Measurements from ENCODE around the gene UGT2A3. TPM values are rescaled to one million over a fixed set of nuclear protein-coding genes. Genes with fewer than 3 reads are reported as not detected.
"Not testable (repeated sequence)": the region's sequence is repeated elsewhere in the genome, so short reads cannot be mapped to it uniquely, and the experiment has no call there.

The UGT2A3 gene
- total and polyA plus RNA-seq, 2 donors, result 0.09 to 0.38 TPM

DNA sequence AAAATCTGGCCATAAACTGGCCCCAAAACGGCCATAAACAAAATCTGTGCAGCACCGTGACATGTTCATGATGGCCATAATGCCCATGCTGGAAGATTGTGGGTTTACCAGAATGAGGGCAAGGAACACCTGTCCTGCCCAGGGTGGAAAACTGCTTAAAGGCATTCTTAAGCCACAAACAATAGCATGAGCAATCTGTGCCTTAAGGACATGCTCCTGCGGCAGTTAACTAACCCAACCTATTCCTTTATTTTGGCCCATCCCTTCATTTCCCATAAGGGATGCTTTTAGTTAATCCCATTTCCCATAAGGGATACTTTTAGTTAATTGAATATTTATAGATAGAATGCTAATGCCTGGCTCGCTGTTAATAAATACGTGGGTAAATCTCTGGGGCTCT is 29.4 kb downstream of the UGT2A3 start:
- WGBS, result 78% methylated on average over 5 of the region's 5 CpGs
- DNase-seq (ENCODE audit: low read depth in 6 of 9, low spot score in 9 of 9); H3K4me3 ChIP-seq (ENCODE audit: low read length in 2 of 2); H3K27me3 ChIP-seq (ENCODE audit: control insufficient read depth in 2 of 2, insufficient read depth in 1 of 2, low read length in 1 of 2); H3K9me3 ChIP-seq (ENCODE audit: control insufficient read depth in 2 of 2, insufficient read depth in 1 of 2, low read length in 1 of 2); H3K27ac ChIP-seq (ENCODE audit: low read depth in 1 of 2, low read length in 1 of 2); H3K36me3 ChIP-seq (ENCODE audit: control insufficient read depth in 2 of 2, insufficient read depth in 2 of 2, low read length in 1 of 2); H3K4me1 ChIP-seq (ENCODE audit: control insufficient read depth in 2 of 2, insufficient read depth in 2 of 2, low read length in 2 of 2): not testable (repeated sequence)

DNA sequence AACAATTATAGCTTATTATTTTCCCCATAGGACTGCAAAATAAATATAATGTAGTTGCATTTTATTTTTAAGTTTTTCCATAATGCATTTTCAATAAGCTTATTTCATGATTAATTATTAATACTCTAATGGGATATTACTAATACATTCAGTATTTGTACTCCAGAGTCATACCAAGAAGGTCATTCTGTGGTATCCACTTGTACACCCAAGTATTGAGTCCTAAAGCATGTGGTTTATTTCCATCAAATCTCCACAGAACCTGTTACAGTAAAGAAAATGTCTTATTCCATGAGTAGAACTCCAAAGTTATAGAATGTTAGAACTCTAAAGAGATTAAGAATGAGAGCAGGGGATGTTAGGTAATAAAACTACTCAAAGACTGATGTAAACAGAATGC is 30.6 kb downstream of the UGT2A3 start:
- no peak overlapping the region for H3K27ac ChIP-seq (ENCODE audit: low read depth in 1 of 2, low read length in 1 of 2)
- DNase-seq (ENCODE audit: low read depth in 6 of 9, low spot score in 9 of 9), result no peak
- H3K4me3 ChIP-seq (ENCODE audit: low read length in 2 of 2), result no peak overlapping the region

DNA sequence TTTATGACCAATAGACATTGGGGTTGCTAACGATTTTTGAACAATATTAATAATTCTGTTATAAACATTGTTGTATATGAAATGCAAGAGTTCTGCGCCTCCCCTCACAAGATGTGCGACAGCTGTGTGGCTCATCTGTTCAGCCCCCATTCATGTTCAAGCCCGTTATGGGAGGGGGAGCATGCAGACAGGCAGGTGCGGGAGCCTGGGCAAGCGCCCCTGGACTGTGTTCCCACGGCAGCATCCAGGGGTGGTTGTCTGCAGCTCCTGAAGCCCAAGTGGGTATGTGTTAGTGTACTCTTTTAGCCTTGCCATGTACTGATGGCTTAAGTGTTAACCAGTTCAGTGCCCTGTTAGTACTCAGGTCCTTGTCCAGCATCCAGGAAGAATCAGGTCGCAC is 34.6 kb downstream of the UGT2A3 start:
- 98% methylated on average over 8 of the region's 8 CpGs for WGBS
- Histone ChIP-seq H3K27ac (ENCODE audit: low read depth in 1 of 2, low read length in 1 of 2) (no peak overlapping the region), H3K9me3 (ENCODE audit: control insufficient read depth in 2 of 2, insufficient read depth in 1 of 2, low read length in 1 of 2) (no peaks in the 10 kb centered on the region), H3K27me3 (ENCODE audit: control insufficient read depth in 2 of 2, insufficient read depth in 1 of 2, low read length in 1 of 2) (no peaks in the 10 kb centered on the region), H3K4me3 (ENCODE audit: low read length in 2 of 2) (no peak overlapping the region), H3K4me1 (ENCODE audit: control insufficient read depth in 2 of 2, insufficient read depth in 2 of 2, low read length in 2 of 2) (no peaks in the 10 kb centered on the region), H3K36me3 (ENCODE audit: control insufficient read depth in 2 of 2, insufficient read depth in 2 of 2, low read length in 1 of 2) (no peaks in the 10 kb centered on the region)
- no peak for DNase-seq (ENCODE audit: low read depth in 6 of 9, low spot score in 9 of 9)

More for the DNA sequence above, 30.6 kb downstream of the UGT2A3 start:
- H3K36me3 ChIP-seq (ENCODE audit: control insufficient read depth in 2 of 2, insufficient read depth in 2 of 2, low read length in 1 of 2), result no peaks in the 10 kb centered on the region
- H3K27me3 ChIP-seq (ENCODE audit: control insufficient read depth in 2 of 2, insufficient read depth in 1 of 2, low read length in 1 of 2), result no peaks in the 10 kb centered on the region
- no peaks in the 10 kb centered on the region for H3K9me3 ChIP-seq (ENCODE audit: control insufficient read depth in 2 of 2, insufficient read depth in 1 of 2, low read length in 1 of 2)
- H3K4me1 ChIP-seq (ENCODE audit: control insufficient read depth in 2 of 2, insufficient read depth in 2 of 2, low read length in 2 of 2), result no peaks in the 10 kb centered on the region

DNA sequence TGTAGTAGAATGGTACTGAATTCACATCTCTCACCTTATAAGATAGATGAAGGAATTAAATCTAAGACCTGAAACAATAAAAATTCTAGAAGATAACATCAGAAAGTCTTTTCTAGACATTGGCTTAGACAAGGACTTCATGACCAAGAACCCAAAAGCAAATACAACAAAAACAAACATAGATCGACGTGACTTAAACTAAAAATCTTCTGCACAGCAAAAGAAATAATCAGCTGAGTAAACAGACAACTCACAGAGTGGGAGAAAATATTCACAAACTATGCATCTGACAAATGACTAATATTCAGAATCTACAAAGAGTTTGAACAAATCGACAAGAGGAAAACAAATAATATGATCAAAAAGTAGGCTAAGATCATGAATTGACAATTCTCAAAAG is 38.8 kb downstream of the UGT2A3 start:
- Histone ChIP-seq H3K9me3 (ENCODE audit: control insufficient read depth in 2 of 2, insufficient read depth in 1 of 2, low read length in 1 of 2) (no peaks in the 10 kb centered on the region), H3K4me1 (ENCODE audit: control insufficient read depth in 2 of 2, insufficient read depth in 2 of 2, low read length in 2 of 2) (no peaks in the 10 kb centered on the region), H3K4me3 (ENCODE audit: low read length in 2 of 2) (no peak overlapping the region), H3K27me3 (ENCODE audit: control insufficient read depth in 2 of 2, insufficient read depth in 1 of 2, low read length in 1 of 2) (no peaks in the 10 kb centered on the region), H3K36me3 (ENCODE audit: control insufficient read depth in 2 of 2, insufficient read depth in 2 of 2, low read length in 1 of 2) (no peaks in the 10 kb centered on the region), H3K27ac (ENCODE audit: low read depth in 1 of 2, low read length in 1 of 2) (no peak overlapping the region)
- no peak for DNase-seq (ENCODE audit: low read depth in 6 of 9, low spot score in 9 of 9)
- WGBS, result 93% methylated on average over 3 of the region's 3 CpGs

DNA sequence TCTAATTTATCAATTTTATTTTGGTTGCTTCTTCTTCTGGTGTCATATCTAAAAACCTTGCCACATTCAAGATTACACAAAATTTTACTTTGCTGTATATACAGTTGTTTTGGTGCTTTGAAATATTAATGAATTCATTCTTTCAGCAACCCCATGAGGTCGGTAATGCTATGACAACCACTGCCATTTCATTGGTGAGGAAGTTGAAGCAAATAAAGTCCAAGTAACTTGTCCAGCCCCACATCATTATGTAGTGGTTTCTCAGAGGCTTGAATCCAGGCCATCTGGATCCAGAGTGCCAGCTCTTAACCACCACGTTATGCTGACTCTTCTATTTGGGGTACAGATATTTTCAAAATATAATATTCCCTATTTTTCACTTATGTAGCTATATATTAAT is 42.2 kb downstream of the UGT2A3 start:
- Histone ChIP-seq H3K9me3 (ENCODE audit: control insufficient read depth in 2 of 2, insufficient read depth in 1 of 2, low read length in 1 of 2) (no peaks in the 10 kb centered on the region), H3K27me3 (ENCODE audit: control insufficient read depth in 2 of 2, insufficient read depth in 1 of 2, low read length in 1 of 2) (no peaks in the 10 kb centered on the region), H3K27ac (ENCODE audit: low read depth in 1 of 2, low read length in 1 of 2) (no peak overlapping the region), H3K4me1 (ENCODE audit: control insufficient read depth in 2 of 2, insufficient read depth in 2 of 2, low read length in 2 of 2) (no peaks in the 10 kb centered on the region), H3K4me3 (ENCODE audit: low read length in 2 of 2) (no peak overlapping the region), H3K36me3 (ENCODE audit: control insufficient read depth in 2 of 2, insufficient read depth in 2 of 2, low read length in 1 of 2) (no peaks in the 10 kb centered on the region)
- no peak for DNase-seq (ENCODE audit: low read depth in 6 of 9, low spot score in 9 of 9)
- whole genome bisulfite sequencing, result 90% methylated on average over 2 of the region's 2 CpGs

DNA sequence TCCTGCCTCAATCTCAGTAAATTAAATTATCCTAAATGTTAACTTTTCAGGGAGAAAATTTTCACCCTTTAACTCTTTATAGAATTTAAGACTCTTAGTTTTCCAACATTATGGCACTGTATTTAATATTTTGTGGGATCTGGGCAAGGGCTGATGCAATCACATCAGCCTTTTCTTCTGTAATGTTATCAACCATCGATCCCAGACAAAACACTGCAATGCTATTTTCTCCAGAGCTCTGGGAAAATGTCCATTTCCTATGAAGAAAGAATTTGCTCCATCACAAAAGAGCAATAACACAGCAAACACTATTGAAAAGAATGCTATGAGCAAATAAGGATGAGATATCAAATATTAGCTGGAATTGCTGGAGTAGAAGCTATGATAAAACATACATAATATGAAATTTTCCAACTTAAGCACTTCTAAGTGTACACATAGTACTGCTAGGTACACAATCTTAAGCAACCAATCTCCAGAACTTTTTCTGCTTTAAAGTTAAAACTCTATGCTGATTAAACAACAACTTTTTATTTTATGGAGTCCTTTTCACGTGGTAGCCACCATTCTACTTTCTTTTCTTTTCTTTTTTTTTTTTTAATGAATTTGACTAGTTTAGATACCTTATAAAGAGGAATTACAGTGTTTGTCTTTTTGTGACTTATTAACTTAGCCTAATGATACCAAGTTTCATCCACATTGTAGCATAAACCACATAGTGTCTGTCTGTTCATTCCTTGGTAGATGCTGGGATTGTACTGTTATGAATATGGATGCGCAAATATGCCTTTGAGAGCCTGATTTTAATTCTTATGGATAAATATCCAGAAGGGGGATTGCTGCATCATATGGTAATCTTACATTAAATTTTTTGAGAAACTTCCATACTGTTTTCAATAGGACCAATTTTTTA is 43.6 kb downstream of the UGT2A3 start:
- Histone ChIP-seq H3K9me3 (ENCODE audit: control insufficient read depth in 2 of 2, insufficient read depth in 1 of 2, low read length in 1 of 2) (no peaks in the 10 kb centered on the region), H3K4me3 (ENCODE audit: low read length in 2 of 2) (no peak overlapping the region), H3K36me3 (ENCODE audit: control insufficient read depth in 2 of 2, insufficient read depth in 2 of 2, low read length in 1 of 2) (no peaks in the 10 kb centered on the region), H3K4me1 (ENCODE audit: control insufficient read depth in 2 of 2, insufficient read depth in 2 of 2, low read length in 2 of 2) (no peaks in the 10 kb centered on the region), H3K27me3 (ENCODE audit: control insufficient read depth in 2 of 2, insufficient read depth in 1 of 2, low read length in 1 of 2) (no peaks in the 10 kb centered on the region), H3K27ac (ENCODE audit: low read depth in 1 of 2, low read length in 1 of 2) (no peak overlapping the region)
- WGBS, result 79% methylated on average over 3 of the region's 3 CpGs
- no peak for DNase-seq (ENCODE audit: low read depth in 6 of 9, low spot score in 9 of 9)

DNA sequence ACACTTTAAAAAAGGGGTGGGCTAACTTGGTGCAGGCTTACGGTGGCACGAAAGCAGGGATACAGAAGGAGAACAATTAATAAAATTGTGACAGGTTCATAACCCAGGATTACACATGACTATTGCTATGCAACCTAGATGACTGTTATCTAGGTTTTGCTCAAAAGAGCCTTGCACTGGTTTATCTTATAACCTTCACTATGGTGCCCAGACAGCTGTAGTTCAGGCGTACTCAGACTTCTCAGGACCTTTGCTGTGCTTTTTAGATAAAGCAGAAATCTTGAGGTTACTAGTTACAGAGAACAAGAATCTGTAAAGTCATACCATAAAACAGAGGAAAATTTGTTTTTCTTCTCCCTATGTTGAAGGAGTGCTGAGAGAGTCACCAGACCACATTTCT is 44.4 kb downstream of the UGT2A3 start:
- WGBS, result 96% methylated on average over 3 of the region's 3 CpGs
- Histone ChIP-seq H3K36me3 (ENCODE audit: control insufficient read depth in 2 of 2, insufficient read depth in 2 of 2, low read length in 1 of 2) (no peaks in the 10 kb centered on the region), H3K4me1 (ENCODE audit: control insufficient read depth in 2 of 2, insufficient read depth in 2 of 2, low read length in 2 of 2) (no peaks in the 10 kb centered on the region), H3K27ac (ENCODE audit: low read depth in 1 of 2, low read length in 1 of 2) (no peak overlapping the region), H3K9me3 (ENCODE audit: control insufficient read depth in 2 of 2, insufficient read depth in 1 of 2, low read length in 1 of 2) (no peaks in the 10 kb centered on the region), H3K27me3 (ENCODE audit: control insufficient read depth in 2 of 2, insufficient read depth in 1 of 2, low read length in 1 of 2) (no peaks in the 10 kb centered on the region), H3K4me3 (ENCODE audit: low read length in 2 of 2) (no peak overlapping the region)
- DNase-seq (ENCODE audit: low read depth in 6 of 9, low spot score in 9 of 9), result no peak

DNA sequence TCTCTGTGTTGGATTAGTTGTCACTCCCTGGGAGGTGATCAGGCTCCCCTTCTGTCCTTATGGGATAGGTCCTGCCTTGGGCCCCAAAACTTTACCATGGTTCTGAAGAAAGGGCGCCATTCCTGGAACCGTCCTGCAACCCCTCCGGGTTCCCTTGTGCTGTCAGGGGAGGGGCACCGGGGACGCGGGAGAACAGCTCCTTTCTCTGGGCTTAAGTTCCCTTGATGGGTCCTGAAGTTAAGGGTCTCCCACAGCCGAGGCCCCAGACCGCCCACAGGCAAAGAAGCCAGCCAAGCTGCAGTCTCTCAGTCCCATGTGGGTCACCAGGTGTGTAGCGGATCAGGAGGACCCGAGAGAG is 44.8 kb downstream of the UGT2A3 start:
- no peak for DNase-seq (ENCODE audit: low read depth in 6 of 9, low spot score in 9 of 9)
- Histone ChIP-seq H3K27me3 (ENCODE audit: control insufficient read depth in 2 of 2, insufficient read depth in 1 of 2, low read length in 1 of 2) (no peaks in the 10 kb centered on the region), H3K4me1 (ENCODE audit: control insufficient read depth in 2 of 2, insufficient read depth in 2 of 2, low read length in 2 of 2) (no peaks in the 10 kb centered on the region), H3K36me3 (ENCODE audit: control insufficient read depth in 2 of 2, insufficient read depth in 2 of 2, low read length in 1 of 2) (no peaks in the 10 kb centered on the region), H3K9me3 (ENCODE audit: control insufficient read depth in 2 of 2, insufficient read depth in 1 of 2, low read length in 1 of 2) (no peaks in the 10 kb centered on the region), H3K27ac (ENCODE audit: low read depth in 1 of 2, low read length in 1 of 2) (peak overlapping the region in 1 of 2 donors; percentile 30), H3K4me3 (ENCODE audit: low read length in 2 of 2) (no peak overlapping the region)
- WGBS, result 86% methylated on average over 10 of the region's 10 CpGs

DNA sequence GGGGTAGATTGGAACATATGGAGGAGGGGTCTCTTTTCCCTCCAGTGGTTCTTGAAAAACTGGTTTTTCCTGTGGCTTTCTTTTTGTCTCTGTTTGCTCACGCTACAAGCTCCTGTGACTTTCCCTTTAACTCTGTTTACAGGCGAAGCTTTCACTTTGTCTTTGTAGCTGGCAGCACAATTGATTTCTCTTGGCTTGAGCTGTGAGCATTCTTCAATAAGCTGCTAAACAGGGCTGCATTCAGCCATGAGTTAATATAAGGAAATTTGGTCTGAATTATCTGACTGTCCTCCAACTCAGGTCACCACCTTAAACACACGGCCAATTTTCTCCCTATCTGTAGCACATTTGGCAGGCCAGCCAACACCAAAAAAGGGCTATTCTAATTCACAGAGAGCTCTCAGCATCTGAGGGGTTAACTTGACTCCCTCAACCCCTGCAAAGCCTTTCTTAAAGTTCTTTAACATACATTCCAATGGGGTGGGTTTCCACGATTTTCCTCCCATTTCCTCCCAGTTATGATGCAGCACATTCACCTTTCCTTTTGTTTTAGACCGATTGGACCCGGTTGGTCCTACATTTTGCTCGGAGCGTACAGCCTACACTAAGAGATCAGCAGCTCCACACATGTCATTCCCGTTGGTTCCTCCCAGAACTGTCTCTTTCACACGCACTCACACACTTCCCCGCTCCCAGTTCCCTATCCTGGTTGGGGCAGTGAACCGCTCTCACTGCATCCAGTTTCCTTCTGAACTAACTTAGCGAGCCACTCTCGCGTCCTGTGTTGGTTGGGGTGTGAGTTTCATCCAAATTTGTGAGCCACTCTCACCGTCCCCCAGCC is 45.4 kb downstream of the UGT2A3 start:
- WGBS, result 68% methylated on average over 16 of the region's 16 CpGs
- peak in 1 of 9 donors; percentile 3 for DNase-seq (ENCODE audit: low read depth in 6 of 9, low spot score in 9 of 9)
- Histone ChIP-seq H3K9me3 (ENCODE audit: control insufficient read depth in 2 of 2, insufficient read depth in 1 of 2, low read length in 1 of 2) (no peaks in the 10 kb centered on the region), H3K4me1 (ENCODE audit: control insufficient read depth in 2 of 2, insufficient read depth in 2 of 2, low read length in 2 of 2) (no peaks in the 10 kb centered on the region), H3K27me3 (ENCODE audit: control insufficient read depth in 2 of 2, insufficient read depth in 1 of 2, low read length in 1 of 2) (no peaks in the 10 kb centered on the region), H3K27ac (ENCODE audit: low read depth in 1 of 2, low read length in 1 of 2) (peak overlapping the region in 1 of 2 donors; percentile 58), H3K36me3 (ENCODE audit: control insufficient read depth in 2 of 2, insufficient read depth in 2 of 2, low read length in 1 of 2) (no peaks in the 10 kb centered on the region), H3K4me3 (ENCODE audit: low read length in 2 of 2) (peak overlapping the region in 1 of 2 donors; percentile 7)
